GM23248 (cell line): ENCODE results near the gene CUEDC2. TPM values are rescaled to one million over a fixed set of nuclear protein-coding genes. Genes with fewer than 3 reads are reported as not detected.

Source experiments
- DNase-seq: peaks from one replicate; pipeline ENCODE4 v3.0.0-alpha.2; 2015
- H2AFZ ChIP-seq: fragments of 200-600 bp; sonication (generic); 2 replicates; pipeline ENCODE4 v1.6.1; 2016; ENCODE audit warnings: antibody characterized with exemption
- H3F3A ChIP-seq: fragments of 200-600 bp; sonication (generic); 2 replicates; pipeline ENCODE4 v1.6.1; 2016; ENCODE audit warnings: mild to moderate bottlenecking, antibody characterized with exemption, mixed run types; ENCODE audit not compliant: insufficient read depth
- H3K27ac ChIP-seq: fragments of 200-600 bp; sonication (generic); 2 replicates; pipeline ENCODE4 v1.5.1; 2016; ENCODE audit warnings: mild to moderate bottlenecking
- H3K27me3 ChIP-seq: fragments of 200-600 bp; sonication (generic); replicated peaks from 2 replicates; pipeline ENCODE4 v1.6.1; 2016; ENCODE audit warnings: mild to moderate bottlenecking; ENCODE audit not compliant: insufficient read depth
- H3K36me3 ChIP-seq: fragments of 200-600 bp; sonication (generic); 2 replicates; pipeline ENCODE4 v1.6.1; 2016; ENCODE audit warnings: low read depth, mild to moderate bottlenecking
- H3K4me1 ChIP-seq: fragments of 200-600 bp; sonication (generic); 2 replicates; pipeline ENCODE4 v1.6.1; 2016; ENCODE audit warnings: mild to moderate bottlenecking; ENCODE audit not compliant: insufficient read depth
- H3K4me2 ChIP-seq: fragments of 200-600 bp; sonication (generic); one replicate; pipeline ENCODE4 v1.6.1; 2016; ENCODE audit warnings: mild to moderate bottlenecking; ENCODE audit not compliant: unreplicated experiment
- H3K4me3 ChIP-seq: fragments of 200-600 bp; sonication (generic); 2 replicates; pipeline ENCODE4 v1.5.1; 2016; ENCODE audit warnings: mild to moderate bottlenecking
- H3K79me2 ChIP-seq: fragments of 200-600 bp; sonication (generic); 2 replicates; pipeline ENCODE4 v1.6.1; 2016; ENCODE audit warnings: mild to moderate bottlenecking; ENCODE audit not compliant: insufficient read depth
- H3K9ac ChIP-seq: fragments of 200-600 bp; sonication (generic); 2 replicates; pipeline ENCODE4 v1.6.1; 2016; ENCODE audit warnings: mild to moderate bottlenecking
- H3K9me2 ChIP-seq: fragments of 200-600 bp; sonication (generic); 2 replicates; pipeline ENCODE4 v1.6.1; 2016; ENCODE audit warnings: mixed run types, mild to moderate bottlenecking, moderate library complexity; ENCODE audit not compliant: insufficient read depth
- H3K9me3 ChIP-seq: fragments of 200-600 bp; sonication (generic); one replicate; pipeline ENCODE4 v1.6.1; 2017; ENCODE audit warnings: low read depth
- H4K20me1 ChIP-seq: fragments of 200-600 bp; sonication (generic); 2 replicates; pipeline ENCODE4 v1.6.0; 2016; ENCODE audit not compliant: insufficient read depth
- EZH2 ChIP-seq: fragments of 200-600 bp; sonication (generic); IDR thresholded peaks from 2 replicates; pipeline ENCODE4 v1.6.1; 2018; ENCODE audit warnings: antibody characterized with exemption, mild to moderate bottlenecking; ENCODE audit not compliant: insufficient read depth, poor library complexity, severe bottlenecking
- EZH2phosphoT487 ChIP-seq: fragments of 200-600 bp; sonication (generic); IDR thresholded peaks from 2 replicates; pipeline ENCODE4 v1.6.1; 2018; ENCODE audit warnings: antibody characterized with exemption, moderate library complexity, mild to moderate bottlenecking, low read depth; ENCODE audit not compliant: insufficient read depth
- WGBS, 2 experiments: methylation state at CpG; one replicate each; pipeline ENCODE4 v1.1.6; 2015 to 2017; ENCODE audit warnings: low lambda C conversion rate in 2 of 2, low coverage in 1 of 2; ENCODE audit errors: missing lambda C conversion rate in 2 of 2; 5-methylcytosine and 5-hydroxymethylcytosine counted together
- in situ Hi-C: fragments of 300-500 bp; cut with MboI; formaldehyde crosslinking; loops from 2 replicates; pipeline ENCODE4 v1.15.0; 2020
- polyA plus RNA-seq: library from polyadenylated mRNA; unstranded; fragments of >200 nt; fragmentation: Nextera tagmentation; extraction: Ambion mirVana; gene quantifications from 2 replicates; pipeline ENCODE4 v1.2.1, GENCODE V29; 2016
- total RNA-seq: library from RNA; depleted of rRNA; stranded (reverse); fragments of >200 nt; shearing (Covaris generic); gene quantifications from 2 replicates; pipeline ENCODE4 v1.2.3, GENCODE V29; 2014

Gene CUEDC2
- total and polyA plus RNA-seq, 2 experiments from 2014 or later: 54.1 to 87.6 TPM

DNA sequence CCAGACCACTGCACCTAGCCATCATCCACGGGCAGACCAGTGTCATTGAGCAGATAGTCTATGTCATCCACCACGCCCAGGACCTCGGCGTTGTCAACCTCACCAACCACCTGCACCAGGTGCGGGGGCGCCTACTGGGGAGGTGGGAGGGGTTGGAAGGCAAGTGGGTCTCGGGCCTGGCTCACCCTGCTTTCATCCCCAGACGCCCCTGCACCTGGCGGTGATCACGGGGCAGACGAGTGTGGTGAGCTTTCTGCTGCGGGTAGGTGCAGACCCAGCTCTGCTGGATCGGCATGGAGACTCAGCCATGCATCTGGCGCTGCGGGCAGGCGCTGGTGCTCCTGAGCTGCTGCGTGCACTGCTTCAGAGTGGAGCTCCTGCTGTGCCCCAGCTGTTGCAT is 32.3 kb downstream of the CUEDC2 start:
- H3K4me2 ChIP-seq: peak overlapping the region; percentile 47
- peak overlapping the region; percentile 73; the same call in 1 of the 2 replicates for H3K4me3 ChIP-seq
- TF ChIP-seq EZH2phosphoT487 (no peak), EZH2 (no peak)
- H3F3A ChIP-seq: no peaks in the 10 kb centered on the region
- H3K9me3 ChIP-seq: no peaks in the 10 kb centered on the region
- no peaks in the 10 kb centered on the region for H4K20me1 ChIP-seq
- H3K9ac ChIP-seq: peak overlapping the region; percentile 71
- no peak overlapping the region for H3K27ac ChIP-seq
- H3K27me3 ChIP-seq: no peaks in the 10 kb centered on the region
- no peaks in the 10 kb centered on the region for H3K9me2 ChIP-seq
- 71 to 78% methylated on average over 13 to 17 of the region's 17 CpGs for WGBS, 2 experiments
- peaks cover 16% of the 10 kb centered on the region for H3K4me1 ChIP-seq
- in situ Hi-C loops: no loop called here
- DNase-seq: no peak
- H3K36me3 ChIP-seq: no peaks in the 10 kb centered on the region
- peaks cover 14% of the 10 kb centered on the region for H3K79me2 ChIP-seq
- peak overlapping the region; percentile 80; the same call in 1 of the 2 replicates for H2AFZ ChIP-seq

DNA sequence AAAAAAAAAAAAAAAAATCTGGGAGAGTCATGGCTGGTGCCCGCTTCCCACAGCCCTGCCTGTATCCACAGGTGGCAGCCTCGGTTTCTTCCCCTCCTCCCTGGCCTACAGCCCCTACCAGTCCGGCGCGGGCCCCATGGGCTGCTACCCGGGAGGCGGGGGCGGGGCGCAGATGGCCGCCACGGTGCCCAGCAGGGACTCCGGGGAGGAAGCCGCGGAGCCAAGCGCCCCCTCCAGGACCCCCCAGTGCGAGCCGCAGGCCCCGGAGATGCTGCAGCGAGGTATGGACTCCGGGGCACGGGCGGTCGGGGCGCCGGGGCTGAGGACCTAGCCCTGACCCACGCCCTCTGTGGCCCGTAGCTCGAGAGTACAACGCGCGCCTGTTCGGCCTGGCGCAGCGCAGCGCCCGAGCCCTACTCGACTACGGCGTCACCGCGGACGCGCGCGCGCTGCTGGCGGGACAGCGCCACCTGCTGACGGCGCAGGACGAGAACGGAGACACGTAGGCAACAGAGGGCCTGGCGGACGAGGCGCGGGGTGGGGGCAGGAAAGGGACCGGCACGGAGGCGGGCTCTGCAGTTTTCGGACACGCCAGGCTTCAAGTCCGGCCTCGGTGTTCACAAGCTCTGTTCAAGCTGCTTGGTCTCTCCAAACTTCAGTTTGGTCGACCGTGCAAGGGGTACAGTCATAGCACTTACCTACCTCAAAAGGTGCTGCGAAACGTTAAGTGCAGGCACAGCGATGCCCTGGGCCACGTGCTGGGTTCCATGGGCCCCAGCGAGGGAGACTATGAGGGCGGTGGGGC is 33.0 kb downstream of the CUEDC2 start:
- peak overlapping the region; percentile 71 for H3K9ac ChIP-seq
- no peaks in the 10 kb centered on the region for H3K36me3 ChIP-seq
- in situ Hi-C loops: no loop called here

DNA sequence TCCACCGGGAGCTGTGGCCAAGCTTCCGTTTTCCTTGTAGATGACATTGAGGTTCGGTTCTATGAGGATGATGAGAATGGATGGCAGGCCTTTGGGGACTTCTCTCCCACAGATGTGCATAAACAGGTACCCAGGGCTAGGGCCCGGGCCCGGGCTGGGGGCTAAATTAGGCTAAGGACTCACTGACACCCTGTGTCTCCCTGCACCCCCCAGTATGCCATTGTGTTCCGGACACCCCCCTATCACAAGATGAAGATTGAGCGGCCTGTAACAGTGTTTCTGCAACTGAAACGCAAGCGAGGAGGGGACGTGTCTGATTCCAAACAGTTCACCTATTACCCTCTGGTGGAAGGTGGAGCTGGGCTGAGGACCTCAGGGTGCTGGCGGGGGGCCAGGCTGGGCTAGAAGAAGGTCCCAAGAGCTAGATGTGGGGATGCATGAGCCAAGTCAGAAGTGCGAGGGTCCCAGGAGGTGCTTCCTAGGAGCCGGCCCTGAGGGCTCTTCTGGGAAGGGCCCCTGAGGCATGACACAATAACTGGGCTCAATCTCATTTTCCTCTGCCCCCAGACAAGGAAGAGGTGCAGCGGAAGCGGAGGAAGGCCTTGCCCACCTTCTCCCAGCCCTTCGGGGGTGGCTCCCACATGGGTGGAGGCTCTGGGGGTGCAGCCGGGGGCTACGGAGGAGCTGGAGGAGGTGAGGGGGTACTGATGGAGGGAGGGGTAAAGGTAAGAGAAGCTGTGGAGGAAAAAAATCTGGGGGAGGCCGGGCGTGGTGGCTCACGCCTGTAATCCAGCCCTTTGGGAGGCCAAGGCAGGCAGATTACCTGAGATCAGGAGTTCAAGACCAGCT is 34.0 kb downstream of the CUEDC2 start:
- Histone ChIP-seq H3K4me3 (peak overlapping the region; percentile 73), H3K4me1 (peaks cover 19% of the 10 kb centered on the region), H3K9me2 (no peaks in the 10 kb centered on the region), H3K4me2 (no peak overlapping the region), H4K20me1 (no peaks in the 10 kb centered on the region), H3K36me3 (no peaks in the 10 kb centered on the region), H3K27me3 (no peaks in the 10 kb centered on the region), H3K27ac (no peak overlapping the region), H3K79me2 (peaks cover 14% of the 10 kb centered on the region), H3F3A (0 out of 2 replicates have a peak, but pooled peaks cover 4% of the 10 kb centered on the region), H2AFZ (no peak overlapping the region), H3K9ac (peak overlapping the region; percentile 71), H3K9me3 (no peaks in the 10 kb centered on the region)
- TF ChIP-seq EZH2phosphoT487: no peak
- 83 to 91% methylated on average over 20 to 21 of the region's 21 CpGs for WGBS, 2 experiments
- in situ Hi-C loops: no loop called here
- no peak for DNase-seq

More for the DNA sequence above, 33.0 kb downstream of the CUEDC2 start:
- Histone ChIP-seq H3K79me2 (peaks cover 14% of the 10 kb centered on the region), H4K20me1 (no peaks in the 10 kb centered on the region), H3K9me3 (no peaks in the 10 kb centered on the region), H3K9me2 (no peaks in the 10 kb centered on the region), H3F3A (0 out of 2 replicates have a peak, but pooled peaks cover 4% of the 10 kb centered on the region), H3K4me2 (peak overlapping the region; percentile 67), H3K27ac (peak overlapping the region; percentile 14; the same call in 1 of the 2 replicates), H3K4me3 (peak overlapping the region; percentile 73), H3K27me3 (no peaks in the 10 kb centered on the region), H3K4me1 (peaks cover 16% of the 10 kb centered on the region), H2AFZ (peak overlapping the region; percentile 80)
- 3 to 6% methylated on average over 59 to 61 of the region's 72 CpGs for WGBS, 2 experiments
- DNase-seq: peak; percentile 93
- TF ChIP-seq EZH2phosphoT487: no peak
- TF ChIP-seq EZH2: no peak

DNA sequence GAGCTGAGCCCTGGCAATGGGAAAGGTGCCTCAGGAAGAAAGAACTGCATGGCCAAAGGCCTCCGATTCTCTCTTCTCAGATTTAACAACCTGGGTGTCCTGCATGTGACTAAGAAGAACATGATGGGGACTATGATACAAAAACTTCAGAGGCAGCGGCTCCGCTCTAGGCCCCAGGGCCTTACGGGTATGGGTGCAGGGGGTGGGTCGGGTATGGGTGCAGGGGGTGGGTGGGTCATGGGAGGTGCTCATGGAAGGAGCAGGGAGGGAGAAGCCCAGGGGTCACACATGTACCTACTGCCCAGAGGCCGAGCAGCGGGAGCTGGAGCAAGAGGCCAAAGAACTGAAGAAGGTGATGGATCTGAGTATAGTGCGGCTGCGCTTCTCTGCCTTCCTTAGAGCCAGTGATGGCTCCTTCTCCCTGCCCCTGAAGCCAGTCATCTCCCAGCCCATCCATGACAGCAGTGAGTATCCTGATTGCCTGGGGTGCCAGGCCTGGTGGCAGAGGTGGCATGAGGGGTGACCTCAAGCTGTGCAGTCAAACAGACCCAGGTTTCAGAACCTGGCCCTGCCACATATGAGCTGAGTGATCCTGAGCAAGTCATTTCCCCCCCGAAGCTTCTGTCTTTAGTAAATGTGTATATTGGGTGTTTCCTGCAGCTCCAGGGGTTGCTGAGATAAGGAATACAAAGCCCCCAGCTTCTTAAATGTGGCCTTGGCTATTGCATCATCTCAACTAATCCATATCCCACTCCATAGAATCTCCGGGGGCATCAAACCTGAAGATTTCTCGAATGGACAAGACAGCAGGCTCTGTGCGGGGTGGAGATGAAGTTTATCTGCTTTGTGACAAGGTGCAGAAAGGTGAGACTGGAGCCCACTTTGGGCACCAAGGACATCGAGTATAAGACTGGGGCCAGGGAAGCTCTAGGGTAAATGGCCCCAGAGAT is 34.9 kb downstream of the CUEDC2 start:
- in situ Hi-C loops: no loop called here
- Histone ChIP-seq H3F3A (0 out of 2 replicates have a peak, but pooled peaks cover 6% of the 10 kb centered on the region), H3K27ac (no peak overlapping the region), H3K27me3 (no peaks in the 10 kb centered on the region), H2AFZ (no peak overlapping the region), H3K79me2 (peaks cover 14% of the 10 kb centered on the region), H3K4me1 (peaks cover 20% of the 10 kb centered on the region), H3K36me3 (no peaks in the 10 kb centered on the region), H3K9ac (no peak overlapping the region), H3K9me2 (no peaks in the 10 kb centered on the region), H4K20me1 (no peaks in the 10 kb centered on the region), H3K4me3 (no peak overlapping the region), H3K9me3 (no peaks in the 10 kb centered on the region), H3K4me2 (no peak overlapping the region)
- 87 to 92% methylated on average over 13 to 14 of the region's 14 CpGs for WGBS, 2 experiments
- TF ChIP-seq EZH2 (no peak), EZH2phosphoT487 (no peak)
- DNase-seq: no peak
